Mammary epithelial cell (primary cell): ENCODE data around the gene BBS10.

Experiments
- EZH2 ChIP-seq: IDR thresholded peaks from 2 replicates; pipeline ENCODE4 v1.6.1; 2012; ENCODE audit warnings: low read length, inconsistent platforms, borderline replicate concordance
- TF ChIP-seq, protein P1 (sequence below), 2 donors: IDR thresholded peaks in 1 of 2; conservative IDR thresholded peaks in 1 of 2; 2 replicates each; pipeline ENCODE4 v1.5.1; 2011 to 2012; ENCODE audit warnings: inconsistent platforms in 2 of 2, low read length in 2 of 2, mild to moderate bottlenecking in 2 of 2, control low read depth in 1 of 2, low read depth in 1 of 2; ENCODE audit not compliant: insufficient read depth in 1 of 2; ENCODE audit errors: extremely low read depth in 1 of 2

DNA sequence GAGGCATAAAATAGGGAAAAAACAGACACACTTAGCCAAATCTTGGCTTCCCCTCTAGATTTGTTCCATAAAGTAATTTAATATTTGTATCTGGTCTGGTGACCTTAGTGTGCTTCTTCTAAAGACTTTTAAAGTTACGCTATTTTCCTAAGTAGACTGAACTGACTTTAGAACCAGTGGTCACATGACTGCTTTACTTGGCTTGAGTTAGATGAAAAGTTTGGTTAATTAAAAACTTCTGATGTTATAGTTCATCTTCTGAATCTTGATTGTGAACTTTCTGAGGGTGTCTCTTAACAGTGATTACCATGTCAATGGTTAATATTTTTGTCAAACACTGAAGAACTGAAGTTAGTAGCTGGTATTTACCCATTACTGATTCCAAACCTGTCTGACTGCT lies 2.6 kb downstream of the BBS10 start:
- TF ChIP-seq, protein P1, sequence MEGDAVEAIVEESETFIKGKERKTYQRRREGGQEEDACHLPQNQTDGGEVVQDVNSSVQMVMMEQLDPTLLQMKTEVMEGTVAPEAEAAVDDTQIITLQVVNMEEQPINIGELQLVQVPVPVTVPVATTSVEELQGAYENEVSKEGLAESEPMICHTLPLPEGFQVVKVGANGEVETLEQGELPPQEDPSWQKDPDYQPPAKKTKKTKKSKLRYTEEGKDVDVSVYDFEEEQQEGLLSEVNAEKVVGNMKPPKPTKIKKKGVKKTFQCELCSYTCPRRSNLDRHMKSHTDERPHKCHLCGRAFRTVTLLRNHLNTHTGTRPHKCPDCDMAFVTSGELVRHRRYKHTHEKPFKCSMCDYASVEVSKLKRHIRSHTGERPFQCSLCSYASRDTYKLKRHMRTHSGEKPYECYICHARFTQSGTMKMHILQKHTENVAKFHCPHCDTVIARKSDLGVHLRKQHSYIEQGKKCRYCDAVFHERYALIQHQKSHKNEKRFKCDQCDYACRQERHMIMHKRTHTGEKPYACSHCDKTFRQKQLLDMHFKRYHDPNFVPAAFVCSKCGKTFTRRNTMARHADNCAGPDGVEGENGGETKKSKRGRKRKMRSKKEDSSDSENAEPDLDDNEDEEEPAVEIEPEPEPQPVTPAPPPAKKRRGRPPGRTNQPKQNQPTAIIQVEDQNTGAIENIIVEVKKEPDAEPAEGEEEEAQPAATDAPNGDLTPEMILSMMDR (conservative IDR thresholded peaks at IDR 0.05 in 1 of 2, IDR thresholded peaks at IDR 0.05 in 1 of 2; ENCODE audit: extremely low read depth in 1 of 2, insufficient read depth in 1 of 2, low read depth in 1 of 2, low read length in 2 of 2): no peak
- TF ChIP-seq EZH2: no peak
